GM12892 (cell line): ENCODE results near the gene PBX1.

Source experiments
- POLR2A ChIP-seq: IDR thresholded peaks from 2 replicates; pipeline ENCODE4 v1.6.1; 2011; ENCODE audit warnings: low read depth, low read length, control low read depth
- POLR2AphosphoS5 ChIP-seq: IDR thresholded peaks from 2 replicates; pipeline ENCODE4 v1.6.1; 2011; ENCODE audit warnings: low read depth, low read length, control low read depth
- TAF1 ChIP-seq: IDR thresholded peaks from 2 replicates; pipeline ENCODE4 v1.6.1; 2011; ENCODE audit warnings: low read depth, mild to moderate bottlenecking, control low read depth, low read length, borderline replicate concordance

DNA sequence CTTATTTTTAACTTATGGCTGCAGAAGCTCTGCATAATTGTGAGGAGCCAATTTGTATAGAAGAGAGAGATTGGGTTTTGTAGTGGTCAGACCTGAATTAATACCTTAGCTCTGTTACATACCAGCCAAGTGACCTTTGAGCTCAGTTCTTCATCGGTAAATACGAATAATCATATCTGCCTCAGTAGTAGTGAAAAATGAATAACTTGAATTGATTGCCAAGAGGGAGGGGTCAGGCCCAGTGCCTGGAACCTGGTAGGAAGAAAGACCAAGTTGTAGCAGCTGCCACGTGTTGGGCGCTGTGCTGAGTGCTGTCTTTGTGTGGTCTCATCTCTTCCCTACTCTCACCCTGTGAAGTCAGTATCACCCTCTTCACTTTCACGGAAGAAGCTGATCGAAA lies 247.5 kb downstream of the PBX1 start:
- TF ChIP-seq POLR2A = no peak
- TF ChIP-seq POLR2AphosphoS5 = no peak
- TF ChIP-seq TAF1 = no peak
